Kidney tubule cell (primary cell): ENCODE results near the gene SMIM12.
A peak's percentile ranks its signal among the peaks of the same experiment; 100 is the strongest.

ENCODE experiments used
- DNase-seq: peaks from one replicate; pipeline ENCODE4 v3.0.0-alpha.2; 2018; ENCODE audit warnings: low spot score

SMIM12 gene

DNA sequence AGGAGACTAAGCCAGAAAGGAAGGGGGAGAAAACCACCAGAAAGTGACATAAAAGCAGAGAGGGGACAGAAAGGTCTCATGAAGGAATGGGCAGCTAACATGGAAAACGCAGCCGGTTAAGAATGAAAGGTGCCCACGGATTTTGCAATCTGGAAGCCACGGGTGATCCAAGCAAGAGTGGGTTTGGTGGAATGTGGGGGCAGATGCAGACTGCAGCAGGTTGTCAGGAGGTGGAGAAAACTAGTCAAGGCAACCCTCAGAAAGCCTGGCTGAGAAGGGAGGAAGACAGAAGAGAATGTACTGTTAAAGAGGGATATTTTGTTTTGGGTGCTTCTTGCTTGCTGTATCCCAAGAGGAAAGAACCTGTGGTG, 12.6 kb upstream of the SMIM12 start:
- no peak for DNase-seq

GRCh38 chr1:34871443-34872132, 12.0 kb upstream of the SMIM12 start:
- DNase-seq = no peak

GRCh38 chr1:34870395-34870794, 10.8 kb upstream of the SMIM12 start:
- DNase-seq = no peak

GRCh38 chr1:34869760-34870159, 10.2 kb upstream of the SMIM12 start:
- no peak for DNase-seq

- no peak for DNase-seq
Observed at GRCh38 chr1:34868230-34869049, 8.9 kb upstream of the SMIM12 start.

DNA sequence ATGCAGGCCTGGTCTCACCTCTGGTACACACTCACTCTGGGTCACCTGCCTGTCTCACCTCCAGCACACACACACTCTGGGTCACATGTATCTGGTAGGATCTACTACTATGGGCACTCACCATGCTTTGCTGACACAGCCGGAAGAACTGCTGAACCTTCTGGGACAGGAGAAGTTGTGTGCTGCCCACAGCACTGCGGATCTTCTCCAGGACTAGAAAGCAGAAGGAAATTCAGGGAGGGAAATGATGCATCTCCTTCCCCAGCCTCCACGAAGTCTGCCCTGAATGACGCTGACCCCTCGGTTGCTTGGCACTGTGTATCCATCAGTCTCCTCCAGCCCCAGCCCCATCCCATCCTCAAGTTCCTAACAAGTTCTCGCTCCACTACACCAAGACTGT, 7.9 kb upstream of the SMIM12 start:
- DNase-seq = no peak

DNA sequence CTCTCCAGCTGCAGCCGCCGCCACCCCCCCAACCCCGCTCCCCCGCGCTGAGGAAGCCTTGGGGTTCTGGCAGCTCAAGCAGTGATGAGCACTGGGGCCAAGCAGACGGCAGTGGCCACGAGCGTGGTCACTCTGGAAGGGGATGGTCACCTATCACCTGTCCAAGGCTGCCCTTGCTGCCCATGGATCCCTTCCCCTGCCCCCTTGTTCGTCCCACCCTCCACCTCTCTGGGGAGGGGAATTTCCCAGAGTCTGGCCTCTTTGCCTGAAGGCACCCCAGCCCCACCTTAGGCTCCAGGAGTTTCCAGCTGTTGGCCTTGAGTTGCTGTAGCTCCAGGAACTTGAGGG, 7.2 kb upstream of the SMIM12 start:
- no peak for DNase-seq

DNA sequence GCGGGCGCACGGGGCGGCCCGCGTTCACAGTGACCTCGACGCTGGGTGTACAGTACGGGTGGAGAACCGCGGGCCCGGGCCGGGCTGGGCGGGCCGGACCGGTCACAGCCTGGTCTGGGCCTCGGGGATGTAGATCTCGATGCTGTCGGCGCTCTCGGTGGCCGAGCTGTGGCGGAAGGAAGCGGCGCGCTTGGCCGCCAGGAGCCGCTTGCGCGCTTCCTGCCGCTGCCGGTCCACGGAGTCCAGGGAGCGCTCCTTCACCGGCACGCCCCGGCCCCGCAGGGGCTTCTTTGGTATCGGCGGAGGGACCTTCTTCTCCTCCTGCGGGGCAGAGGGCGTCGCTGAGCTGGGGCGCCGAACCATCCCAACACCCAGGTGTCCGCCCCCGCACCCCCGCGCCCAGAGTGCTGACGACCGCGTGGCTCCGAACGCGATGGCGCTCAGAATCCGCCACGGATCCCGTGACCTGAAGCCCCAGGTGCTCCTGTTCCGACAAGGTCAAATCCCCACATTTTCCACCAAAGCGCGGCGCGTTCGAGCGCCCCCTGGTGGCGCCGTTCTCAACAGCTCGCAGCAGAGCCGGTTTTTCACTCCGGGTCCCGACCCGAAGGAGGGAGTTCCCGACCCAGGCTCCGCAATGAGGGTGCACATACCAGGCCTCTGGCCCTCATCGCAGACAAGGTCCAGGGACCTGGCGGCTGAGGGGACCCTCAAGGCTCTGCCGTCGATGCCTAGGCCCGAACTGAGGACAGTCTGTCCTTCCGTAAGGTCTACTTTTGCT, 6.6 kb upstream of the SMIM12 start:
- DNase-seq = peak; percentile 79

GRCh38 chr1:34865573-34865972, 6.0 kb upstream of the SMIM12 start:
- no peak for DNase-seq

DNA sequence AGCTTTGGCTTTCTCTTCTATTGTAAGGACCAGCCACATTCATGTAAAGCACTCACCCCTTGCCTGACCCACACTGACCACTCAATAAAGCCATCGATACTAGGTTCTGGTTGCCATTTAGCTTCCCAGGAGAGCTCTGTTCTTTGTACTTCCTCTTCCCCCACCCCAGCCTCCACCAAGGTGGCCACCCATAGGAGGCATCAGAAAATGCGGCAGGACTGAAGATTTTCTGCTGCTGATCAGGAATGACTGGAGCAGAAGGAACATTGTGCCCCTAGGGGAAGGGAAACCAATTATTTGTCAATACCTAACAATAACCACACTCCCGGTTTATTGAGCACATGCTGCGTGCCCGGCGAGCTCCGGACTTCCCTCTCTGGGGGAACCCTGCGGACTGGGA, 5.2 kb upstream of the SMIM12 start:
- DNase-seq = no peak

- DNase-seq = no peak
Observed at GRCh38 chr1:34863501-34863900, 4.0 kb upstream of the SMIM12 start.

DNA sequence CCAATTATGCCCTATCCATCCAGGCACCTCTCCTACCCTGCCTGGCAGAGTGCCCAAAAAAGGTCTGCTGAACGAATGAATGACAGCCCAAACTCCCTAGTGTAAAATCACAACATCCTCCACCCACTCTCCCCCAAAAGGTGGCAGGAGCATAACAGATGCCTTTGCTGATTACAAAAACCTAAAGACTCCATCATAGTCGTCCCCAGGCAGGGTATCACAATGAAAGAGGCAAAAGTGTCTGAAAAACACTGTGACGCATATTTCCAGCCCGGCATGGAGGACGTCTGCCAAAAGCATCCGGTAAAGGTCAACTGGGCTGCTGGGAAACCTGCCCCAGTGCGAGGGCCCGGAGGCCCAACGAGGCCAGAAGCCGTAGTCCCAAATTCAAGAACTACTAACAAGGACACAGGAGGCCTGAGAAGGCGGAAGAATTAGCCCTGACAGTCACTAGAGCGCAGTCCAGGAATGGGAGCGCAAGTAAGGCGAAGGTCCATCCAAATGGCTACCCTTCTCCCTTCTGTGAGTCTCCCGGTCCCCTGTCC, 576 bp downstream of the SMIM12 start:
- peak; percentile 28 for DNase-seq

GRCh38 chr1:34856697-34857096, 2.9 kb downstream of the SMIM12 start:
- DNase-seq = no peak

- DNase-seq = peak; percentile 95
Observed at GRCh38 chr1:34852677-34853217, 6.8 kb downstream of the SMIM12 start.

DNA sequence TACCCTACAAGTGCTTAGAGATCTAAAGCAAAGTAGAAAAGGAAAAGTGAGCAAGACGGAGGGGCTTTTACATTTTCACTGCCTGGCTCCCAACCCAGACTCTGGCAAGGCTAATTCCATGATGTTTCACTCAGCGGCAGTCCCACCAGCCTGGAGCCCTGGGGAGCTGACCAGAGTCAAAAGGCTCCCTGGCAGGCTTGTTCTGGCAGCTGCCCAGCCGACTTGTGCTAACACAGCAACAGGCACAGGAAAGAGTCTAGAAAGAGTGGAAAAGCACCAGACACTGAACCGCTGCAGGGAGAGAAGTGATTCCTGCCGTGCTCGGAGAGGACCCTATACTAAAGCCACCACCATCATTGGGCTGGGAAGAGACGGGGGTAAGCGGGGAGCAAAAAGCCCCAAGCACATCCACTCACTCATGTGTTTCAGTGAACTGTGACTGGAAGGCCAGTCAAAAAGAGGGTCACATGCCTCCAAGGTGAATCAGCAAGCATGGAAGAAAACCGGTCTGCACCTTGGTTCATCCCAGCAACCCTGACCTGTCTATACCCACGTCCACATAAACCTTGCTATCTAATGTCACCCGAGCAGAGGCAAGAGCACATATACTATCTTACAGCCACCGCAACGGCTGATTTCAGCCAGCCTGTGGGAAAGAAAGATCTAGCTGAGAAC, 8.0 kb downstream of the SMIM12 start:
- peak; percentile 79 for DNase-seq

DNA sequence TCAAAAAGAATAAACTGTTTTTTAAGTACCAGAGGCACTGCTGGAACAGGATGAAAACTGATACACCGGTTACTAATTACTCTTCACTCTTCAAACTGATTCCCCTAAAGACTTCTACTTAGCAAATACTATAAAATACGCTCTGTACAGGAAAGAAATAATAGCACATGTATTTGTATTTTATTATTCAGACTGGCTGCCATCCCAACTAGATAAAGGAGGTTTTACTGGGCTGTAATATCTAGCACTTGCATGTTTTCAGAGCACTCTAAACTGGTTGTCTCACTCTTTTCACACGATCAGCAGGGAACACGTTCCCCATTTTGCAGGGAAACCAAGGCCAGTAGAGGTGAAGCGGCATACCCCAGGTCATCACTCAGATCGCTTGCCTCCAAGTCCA, 9.2 kb downstream of the SMIM12 start:
- DNase-seq = no peak

GRCh38 chr1:34847094-34847493, 12.5 kb downstream of the SMIM12 start:
- DNase-seq = no peak

- no peak for DNase-seq
Observed at GRCh38 chr1:34846265-34846664, 13.3 kb downstream of the SMIM12 start.

GRCh38 chr1:34845131-34845901, 14.2 kb downstream of the SMIM12 start:
- no peak for DNase-seq

DNA sequence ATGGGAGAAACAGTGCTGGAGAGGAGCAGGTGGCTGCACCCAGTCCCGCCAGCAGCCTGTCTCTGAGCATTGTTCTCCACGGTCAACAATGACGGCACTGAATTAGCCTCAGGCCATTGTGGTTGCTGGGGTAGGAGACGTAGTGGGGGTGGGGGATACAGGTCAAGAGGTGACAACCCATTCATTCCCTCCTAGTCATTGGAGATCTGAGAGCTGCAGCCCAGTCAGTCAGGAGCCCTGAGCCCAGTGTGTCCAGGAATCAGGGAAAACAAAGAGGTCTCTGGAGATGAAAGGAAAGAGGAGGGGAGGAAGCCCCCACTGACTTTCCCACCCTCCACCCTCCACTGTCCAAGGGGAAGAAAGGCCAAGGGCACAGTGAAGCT, 15.3 kb downstream of the SMIM12 start:
- DNase-seq = no peak
